IPS DF 6.9 (cell line): ENCODE results near the gene PRRT3.

Source experiments
- DNase-seq: peaks from one replicate; pipeline ENCODE4 v3.0.0-alpha.2; 2013; ENCODE audit warnings: low read depth, low spot score
- H3K27ac ChIP-seq: one replicate; pipeline ENCODE4 v1.5.1; 2013; ENCODE audit warnings: low read length, control low read depth
- H3K27me3 ChIP-seq: 2 replicates; pipeline ENCODE4 v1.6.1; 2013; ENCODE audit warnings: mild to moderate bottlenecking, low read length; ENCODE audit not compliant: control insufficient read depth, insufficient read depth
- H3K36me3 ChIP-seq: 2 replicates; pipeline ENCODE4 v1.6.1; 2013; ENCODE audit warnings: low read length; ENCODE audit not compliant: control insufficient read depth, insufficient read depth
- H3K4me1 ChIP-seq: 2 replicates; pipeline ENCODE4 v1.6.1; 2013; ENCODE audit warnings: low read length; ENCODE audit not compliant: control insufficient read depth, insufficient read depth
- H3K4me3 ChIP-seq: 2 replicates; pipeline ENCODE4 v1.5.1; 2013; ENCODE audit warnings: mild to moderate bottlenecking, low read length
- H3K9me3 ChIP-seq: 2 replicates; pipeline ENCODE4 v1.6.1; 2013; ENCODE audit warnings: low read length, inconsistent platforms; ENCODE audit not compliant: control insufficient read depth, insufficient read depth
- WGBS: extraction: QIAGEN DNeasy Blood & Tissue Kit; methylation state at CpG from one replicate; pipeline ENCODE4 v1.1.7; 2013; ENCODE audit warnings: mixed read lengths, missing lambda C conversion rate; ENCODE audit not compliant: insufficient read length, insufficient coverage; 5-methylcytosine and 5-hydroxymethylcytosine counted together

The PRRT3 gene

DNA sequence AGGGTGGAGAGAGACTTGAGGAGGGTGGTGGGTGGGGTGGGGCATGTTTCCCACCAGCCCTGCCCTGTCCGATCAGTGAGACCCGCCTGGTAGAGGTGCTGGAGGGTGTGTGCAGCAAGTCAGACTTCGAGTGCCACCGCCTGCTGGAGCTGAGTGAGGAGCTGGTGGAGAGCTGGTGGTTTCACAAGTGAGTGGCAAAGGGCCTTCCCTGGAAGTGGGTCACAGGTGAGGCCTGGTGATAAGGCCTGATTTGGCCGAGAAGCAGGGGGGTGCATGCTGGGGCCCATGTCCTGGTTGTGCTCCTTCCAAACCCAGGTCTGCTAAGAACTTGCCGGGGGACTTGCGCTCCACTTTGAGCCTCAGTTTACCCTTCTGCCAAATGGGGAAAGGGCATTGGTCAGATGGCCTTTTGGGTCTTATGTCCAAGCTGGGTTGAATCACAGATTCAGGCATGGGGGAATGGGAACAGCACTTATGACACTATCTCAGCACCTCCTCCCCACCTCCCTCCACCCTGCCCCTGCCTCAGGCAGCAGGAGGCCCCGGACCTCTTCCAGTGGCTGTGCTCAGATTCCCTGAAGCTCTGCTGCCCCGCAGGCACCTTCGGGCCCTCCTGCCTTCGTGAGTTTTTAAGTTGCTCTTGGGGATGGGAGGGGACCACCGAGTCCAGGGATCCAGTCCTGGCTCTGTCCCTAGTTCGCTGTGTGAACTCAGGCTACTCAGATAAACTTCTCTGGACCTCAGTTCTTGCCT lies 14.5 kb downstream of the PRRT3 start:
- no peak for DNase-seq
- no CpG with 5 or more reads among the region's 13 CpGs for WGBS
- H3K27ac ChIP-seq: no peak overlapping the region
- 0 out of 2 replicates have a peak, but pooled peaks cover 2% of the 10 kb centered on the region for H3K4me1 ChIP-seq
- no peak overlapping the region for H3K4me3 ChIP-seq
- H3K9me3 ChIP-seq: no peaks in the 10 kb centered on the region
- no peaks in the 10 kb centered on the region for H3K27me3 ChIP-seq
- 0 out of 2 replicates have a peak, but pooled peaks cover 4% of the 10 kb centered on the region for H3K36me3 ChIP-seq

DNA sequence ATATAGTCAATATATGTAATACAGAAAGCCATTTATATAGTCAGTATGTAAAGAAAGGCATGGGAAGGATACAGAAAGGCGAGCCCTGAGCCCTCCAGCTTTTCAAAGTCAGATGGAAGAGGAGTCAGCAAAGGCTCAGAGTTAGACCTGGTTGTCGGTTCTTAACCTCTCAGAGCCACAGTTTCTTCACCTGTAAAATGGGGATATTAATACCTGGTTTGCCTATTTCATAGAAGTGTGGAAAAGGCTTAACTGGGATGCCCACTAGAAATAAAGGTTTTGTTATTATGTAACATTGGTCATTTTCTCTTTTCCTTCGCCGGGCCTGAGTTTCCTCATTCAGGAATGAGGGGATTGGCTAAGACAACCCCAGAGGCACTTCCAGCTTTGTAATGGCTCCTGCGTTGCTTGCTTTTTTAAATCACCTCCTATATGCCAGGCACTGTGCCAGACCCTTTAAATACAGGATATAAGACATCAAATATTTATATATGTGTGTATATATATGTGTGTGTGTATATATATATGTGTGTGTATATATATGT lies 16.2 kb downstream of the PRRT3 start:
- H3K27me3 ChIP-seq: no peaks in the 10 kb centered on the region
- H3K36me3 ChIP-seq: 0 out of 2 replicates have a peak, but pooled peaks cover 3% of the 10 kb centered on the region
- no peak for DNase-seq
- no peaks in the 10 kb centered on the region for H3K9me3 ChIP-seq
- no peak overlapping the region for H3K4me3 ChIP-seq
- no CpG with 5 or more reads among the region's 5 CpGs for WGBS
- H3K27ac ChIP-seq: no peak overlapping the region
- 0 out of 2 replicates have a peak, but pooled peaks cover 2% of the 10 kb centered on the region for H3K4me1 ChIP-seq

DNA sequence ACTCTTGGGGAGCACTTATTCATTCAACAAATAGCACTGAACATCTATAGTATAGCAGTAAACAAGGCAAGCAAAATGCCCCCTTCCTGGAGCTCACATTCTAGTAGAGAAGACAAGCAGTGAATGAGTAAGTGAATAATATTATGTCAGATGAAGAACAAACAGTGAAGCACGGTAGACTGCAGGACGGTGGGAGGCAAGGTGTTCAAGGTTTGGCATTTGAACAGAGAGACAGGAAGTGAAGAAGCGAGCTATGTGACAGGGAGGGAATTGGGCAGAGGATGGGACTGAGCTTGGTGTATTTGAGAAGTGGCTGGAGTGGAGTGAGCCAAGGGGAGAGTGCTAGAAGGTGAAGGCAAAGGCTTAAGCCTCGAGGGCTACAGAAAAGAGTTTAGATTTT lies 17.2 kb downstream of the PRRT3 start:
- H3K27me3 ChIP-seq: no peaks in the 10 kb centered on the region
- no peak for DNase-seq
- no CpG with 5 or more reads among the region's 4 CpGs for WGBS
- H3K9me3 ChIP-seq: no peaks in the 10 kb centered on the region
- no peak overlapping the region for H3K4me3 ChIP-seq
- no peak overlapping the region for H3K27ac ChIP-seq
- 0 out of 2 replicates have a peak, but pooled peaks cover 2% of the 10 kb centered on the region for H3K4me1 ChIP-seq
- H3K36me3 ChIP-seq: no peaks in the 10 kb centered on the region

- DNase-seq: no peak
- no CpG with 5 or more reads among the region's 11 CpGs for WGBS
- no peaks in the 10 kb centered on the region for H3K9me3 ChIP-seq
- 0 out of 2 replicates have a peak, but pooled peaks cover 2% of the 10 kb centered on the region for H3K4me1 ChIP-seq
- no peak overlapping the region for H3K27ac ChIP-seq
- no peaks in the 10 kb centered on the region for H3K36me3 ChIP-seq
- H3K27me3 ChIP-seq: no peaks in the 10 kb centered on the region
- peak overlapping the region; percentile 80; the same call in 1 of the 2 replicates for H3K4me3 ChIP-seq
Observed at GRCh38 chr3:9934235-9934621, 18.0 kb downstream of the PRRT3 start.

DNA sequence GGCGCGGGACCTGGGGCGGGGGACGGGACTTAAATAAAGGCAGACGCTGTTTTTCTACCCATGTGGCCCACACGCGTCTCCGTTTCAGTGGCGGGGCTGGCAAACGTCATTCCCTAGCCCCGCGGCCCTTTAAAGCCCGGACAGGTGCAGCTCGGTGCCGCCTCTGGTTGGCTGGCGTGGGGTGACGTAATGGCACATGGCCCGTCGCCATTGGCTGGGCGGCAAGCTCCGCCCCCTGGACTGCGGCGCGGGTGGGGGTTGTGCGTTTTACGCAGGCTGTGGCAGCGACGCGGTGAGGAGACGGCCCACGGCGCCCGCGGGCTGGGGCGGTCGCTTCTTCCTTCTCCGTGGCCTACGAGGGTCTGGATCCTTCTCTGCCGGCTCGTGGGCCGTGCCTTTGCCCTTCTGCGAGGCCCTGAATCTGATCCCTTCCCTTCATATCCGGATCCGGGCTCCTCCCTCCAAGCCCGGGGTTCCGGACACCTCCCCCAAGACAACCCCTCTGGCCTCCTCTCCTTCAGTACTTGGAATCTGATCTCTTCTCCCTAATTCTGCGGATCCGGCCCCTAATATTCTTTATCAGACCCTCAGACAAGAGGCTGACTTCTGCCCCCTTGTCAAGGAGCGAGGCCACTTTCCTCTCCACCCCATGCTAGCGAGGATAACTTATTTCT lies 18.5 kb downstream of the PRRT3 start, which contains the start of gene CRELD1:
TSS of gene CRELD1 (plus strand) at position 274 of the 674 bp plus-strand sequence. CDS start 605 bp downstream, outside the sequence.
- no peak within 1 kb of the TSS for H3K27ac ChIP-seq
- no peak for DNase-seq
- no peaks in the 10 kb centered on the region for H3K36me3 ChIP-seq
- H3K9me3 ChIP-seq: no peaks in the 10 kb centered on the region
- no peaks in the 10 kb centered on the region for H3K27me3 ChIP-seq
- 0 out of 2 replicates have a peak, but pooled peaks cover 2% of the 10 kb centered on the region for H3K4me1 ChIP-seq
- WGBS: no CpG with 5 or more reads among the region's 50 CpGs
- H3K4me3 ChIP-seq: peak within 1 kb of the TSS; percentile 80; the same call in 1 of the 2 replicates

GRCh38 chr3:9932843-9933560 lies 19.2 kb downstream of the PRRT3 start:
- Histone ChIP-seq H3K36me3 (no peaks in the 10 kb centered on the region), H3K27ac (no peak overlapping the region), H3K9me3 (no peaks in the 10 kb centered on the region), H3K4me1 (0 out of 2 replicates have a peak, but pooled peaks cover 2% of the 10 kb centered on the region), H3K27me3 (no peaks in the 10 kb centered on the region), H3K4me3 (peak overlapping the region; percentile 80; the same call in 1 of the 2 replicates)
- WGBS: no CpG with 5 or more reads among the region's 77 CpGs
- DNase-seq: no peak

DNA sequence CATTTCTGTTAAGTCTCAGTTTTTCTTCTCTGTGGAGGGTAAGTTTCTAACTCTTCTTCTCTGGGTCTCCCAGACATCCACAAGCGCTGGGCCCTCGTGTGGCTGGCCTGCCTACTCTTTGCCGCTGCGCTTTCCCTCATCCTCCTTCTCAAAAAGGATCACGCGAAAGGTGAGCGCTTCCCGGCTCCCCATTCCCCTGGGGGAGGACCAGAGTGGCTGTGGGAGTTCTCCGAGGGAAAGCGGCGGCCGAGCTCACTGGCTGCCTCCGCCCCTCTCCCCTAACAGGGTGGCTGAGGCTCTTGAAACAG lies 19.7 kb downstream of the PRRT3 start:
- H3K36me3 ChIP-seq: no peaks in the 10 kb centered on the region
- H3K4me1 ChIP-seq: 0 out of 2 replicates have a peak, but pooled peaks cover 2% of the 10 kb centered on the region
- H3K9me3 ChIP-seq: no peaks in the 10 kb centered on the region
- no peaks in the 10 kb centered on the region for H3K27me3 ChIP-seq
- DNase-seq: no peak
- no peak overlapping the region for H3K27ac ChIP-seq
- H3K4me3 ChIP-seq: peak overlapping the region; percentile 80; the same call in 1 of the 2 replicates
- WGBS: no CpG with 5 or more reads among the region's 13 CpGs

DNA sequence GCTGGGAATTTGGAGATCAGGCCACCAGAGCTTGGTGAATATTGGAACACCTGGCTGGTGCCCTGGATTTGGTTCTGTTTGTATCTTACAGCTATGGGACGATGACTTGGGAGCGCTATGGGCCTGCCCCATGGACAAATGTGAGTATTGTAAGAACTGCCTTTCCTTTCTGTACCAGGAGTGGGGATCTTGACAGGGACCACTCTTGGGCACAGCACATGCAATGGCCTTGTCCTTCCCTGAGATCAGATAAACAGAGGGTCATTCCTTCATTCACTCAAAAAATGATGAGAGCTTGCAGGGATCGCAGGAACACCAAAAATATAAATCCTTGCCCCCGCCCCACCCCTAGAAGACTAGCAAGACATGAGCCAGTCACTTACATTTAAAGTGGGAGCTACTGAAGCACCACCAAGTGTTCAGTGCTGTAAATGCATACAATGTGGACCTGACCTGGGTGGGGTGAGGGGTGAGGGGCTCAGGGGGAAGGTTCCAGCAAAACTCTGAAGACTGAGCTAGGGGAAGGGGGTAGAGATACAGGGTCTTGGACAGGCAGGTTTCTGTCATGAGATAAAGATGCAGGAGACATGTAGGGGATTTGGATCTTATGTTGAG lies 21.3 kb downstream of the PRRT3 start:
- no peak for DNase-seq
- Histone ChIP-seq H3K4me3 (no peak overlapping the region), H3K4me1 (0 out of 2 replicates have a peak, but pooled peaks cover 2% of the 10 kb centered on the region), H3K27me3 (no peaks in the 10 kb centered on the region), H3K9me3 (no peaks in the 10 kb centered on the region), H3K36me3 (no peaks in the 10 kb centered on the region), H3K27ac (no peak overlapping the region)
- no CpG with 5 or more reads among the region's 4 CpGs for WGBS

DNA sequence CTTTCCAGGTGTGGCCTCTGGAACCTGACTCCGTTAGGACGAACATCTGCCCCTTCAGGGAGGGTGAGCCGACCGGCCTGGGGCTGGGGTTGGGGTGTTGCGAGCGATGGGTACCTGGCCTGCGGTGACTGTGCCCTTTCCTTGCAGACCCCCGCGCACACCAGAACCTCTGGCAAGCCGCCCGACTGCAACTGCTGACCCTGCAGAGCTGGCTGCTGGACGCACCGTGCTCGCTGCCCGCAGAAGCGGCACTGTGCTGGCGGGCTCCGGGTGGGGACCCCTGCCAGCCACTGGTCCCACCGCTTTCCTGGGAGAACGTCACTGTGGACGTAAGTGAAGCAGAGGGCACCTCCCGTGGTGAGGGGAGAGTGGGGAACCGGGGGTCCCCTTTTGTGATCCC lies 24.1 kb downstream of the PRRT3 start:
- Histone ChIP-seq H3K36me3 (no peaks in the 10 kb centered on the region), H3K27me3 (no peaks in the 10 kb centered on the region), H3K4me3 (no peak overlapping the region), H3K4me1 (no peaks in the 10 kb centered on the region), H3K27ac (no peak overlapping the region), H3K9me3 (no peaks in the 10 kb centered on the region)
- DNase-seq: no peak
- no CpG with 5 or more reads among the region's 23 CpGs for WGBS
